NT2/D1 (cell line): ENCODE data around the gene AGAP1.

ENCODE experiments used
- DNase-seq: peaks from one replicate; pipeline ENCODE4 v3.0.0-alpha.2; 2011; ENCODE audit warnings: low read depth, low spot score
- H3K27me3 ChIP-seq: 2 replicates; pipeline ENCODE4 v1.6.0; 2011; ENCODE audit warnings: mild to moderate bottlenecking; ENCODE audit not compliant: insufficient read length, insufficient read depth
- H3K36me3 ChIP-seq: 2 replicates; pipeline ENCODE4 v1.6.1; 2011; ENCODE audit warnings: mild to moderate bottlenecking, low read length, mixed read lengths; ENCODE audit not compliant: insufficient read depth, insufficient read length
- H3K4me1 ChIP-seq: 2 replicates; pipeline ENCODE4 v1.5.1; 2011; ENCODE audit not compliant: insufficient read depth, insufficient read length
- H3K4me3 ChIP-seq: 2 replicates; pipeline ENCODE4 v1.5.1; 2011; ENCODE audit warnings: low read depth; ENCODE audit not compliant: insufficient read length
- H3K9ac ChIP-seq: 2 replicates; pipeline ENCODE4 v1.6.0; 2011; ENCODE audit warnings: low read depth; ENCODE audit not compliant: insufficient read length
- H3K9me3 ChIP-seq: 2 replicates; pipeline ENCODE4 v1.5.1; 2011; ENCODE audit warnings: mild to moderate bottlenecking, low read length; ENCODE audit not compliant: insufficient read depth
- SUZ12 ChIP-seq: IDR thresholded peaks from 2 replicates; pipeline ENCODE4 v1.6.1; 2011; ENCODE audit not compliant: insufficient read length, insufficient read depth; ENCODE audit errors: extremely low read depth
- YY1 ChIP-seq: IDR thresholded peaks from 2 replicates; pipeline ENCODE4 v1.6.1; 2011; ENCODE audit not compliant: insufficient read length, insufficient read depth
- ZNF274 ChIP-seq: IDR thresholded peaks from 2 replicates; pipeline ENCODE4 v1.6.1; 2011; ENCODE audit warnings: mild to moderate bottlenecking, low read depth, low read length

Gene AGAP1

DNA sequence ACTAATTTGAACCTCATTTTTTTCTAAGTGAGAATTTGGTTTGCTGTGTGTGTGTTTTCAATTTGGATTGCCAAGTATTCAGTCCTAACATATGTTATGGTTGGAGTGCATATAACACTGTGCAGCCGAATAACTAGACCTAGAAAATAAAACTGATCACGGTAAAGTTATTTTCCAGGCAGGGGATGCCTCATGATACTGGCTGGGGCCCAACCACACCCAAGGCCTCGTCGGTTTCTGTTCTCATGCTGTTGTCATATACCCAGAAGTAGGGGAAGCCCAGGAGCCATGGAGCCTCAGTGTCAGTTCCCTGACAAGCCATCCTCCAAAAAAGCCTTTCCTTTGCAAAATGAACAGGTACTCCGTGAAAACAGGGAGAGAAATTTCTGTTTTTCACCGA, 514.2 kb downstream of the AGAP1 start:
- H3K4me1 ChIP-seq: peaks cover 4% of the 10 kb centered on the region
- no peak for DNase-seq
- H3K9ac ChIP-seq: no peak overlapping the region
- no peak overlapping the region for H3K4me3 ChIP-seq
- no peaks in the 10 kb centered on the region for H3K27me3 ChIP-seq
- TF ChIP-seq SUZ12 (no peak), ZNF274 (no peak), YY1 (no peak)
- no peaks in the 10 kb centered on the region for H3K36me3 ChIP-seq
- H3K9me3 ChIP-seq: no peaks in the 10 kb centered on the region

- Histone ChIP-seq H3K36me3 (no peaks in the 10 kb centered on the region), H3K4me3 (no peak overlapping the region), H3K9ac (no peak overlapping the region), H3K27me3 (no peaks in the 10 kb centered on the region), H3K4me1 (peaks cover 7% of the 10 kb centered on the region), H3K9me3 (no peaks in the 10 kb centered on the region)
- DNase-seq: no peak
- TF ChIP-seq YY1: no peak
- TF ChIP-seq SUZ12: no peak
- TF ChIP-seq ZNF274: no peak
Observed at GRCh38 chr2:236008857-236009256, 515.0 kb downstream of the AGAP1 start.

GRCh38 chr2:236010920-236011685, 517.3 kb downstream of the AGAP1 start:
- H3K9ac ChIP-seq: no peak overlapping the region
- TF ChIP-seq SUZ12 (no peak), YY1 (no peak), ZNF274 (no peak)
- H3K9me3 ChIP-seq: no peaks in the 10 kb centered on the region
- DNase-seq: no peak
- peaks cover 15% of the 10 kb centered on the region for H3K4me1 ChIP-seq
- H3K36me3 ChIP-seq: no peaks in the 10 kb centered on the region
- H3K4me3 ChIP-seq: no peak overlapping the region
- H3K27me3 ChIP-seq: no peaks in the 10 kb centered on the region

DNA sequence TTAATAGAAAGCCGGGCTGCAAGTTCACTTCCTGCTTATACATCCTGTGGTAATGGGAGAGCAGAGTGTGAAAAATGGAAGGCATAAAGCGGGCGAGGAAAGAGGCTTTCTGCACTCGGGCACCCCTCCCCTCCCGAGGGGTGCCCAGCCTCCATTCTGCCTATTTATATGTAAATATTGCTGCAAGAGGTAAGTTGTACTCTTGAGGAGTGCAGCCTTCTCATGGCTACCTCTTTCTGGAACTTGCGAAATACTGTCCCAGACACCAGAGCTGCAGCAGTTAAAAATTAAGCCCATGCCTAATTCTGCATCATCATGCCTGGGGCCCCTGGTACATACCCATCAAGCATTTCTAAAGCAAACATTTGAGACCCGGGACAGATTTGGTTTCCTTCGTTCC, 518.3 kb downstream of the AGAP1 start:
- no peak for DNase-seq
- no peaks in the 10 kb centered on the region for H3K36me3 ChIP-seq
- no peak overlapping the region for H3K9ac ChIP-seq
- no peaks in the 10 kb centered on the region for H3K9me3 ChIP-seq
- TF ChIP-seq YY1 (no peak), SUZ12 (no peak), ZNF274 (no peak)
- H3K27me3 ChIP-seq: no peaks in the 10 kb centered on the region
- peaks cover 17% of the 10 kb centered on the region for H3K4me1 ChIP-seq
- no peak overlapping the region for H3K4me3 ChIP-seq

- no peak for TF ChIP-seq SUZ12
- no peak for TF ChIP-seq YY1
- no peak overlapping the region for H3K4me3 ChIP-seq
- no peak overlapping the region for H3K9ac ChIP-seq
- H3K4me1 ChIP-seq: peaks cover 17% of the 10 kb centered on the region
- peak; percentile 13 for DNase-seq
- no peaks in the 10 kb centered on the region for H3K27me3 ChIP-seq
- H3K36me3 ChIP-seq: peaks cover 6% of the 10 kb centered on the region
- no peaks in the 10 kb centered on the region for H3K9me3 ChIP-seq
Observed at GRCh38 chr2:236014408-236015131, 520.7 kb downstream of the AGAP1 start.

DNA sequence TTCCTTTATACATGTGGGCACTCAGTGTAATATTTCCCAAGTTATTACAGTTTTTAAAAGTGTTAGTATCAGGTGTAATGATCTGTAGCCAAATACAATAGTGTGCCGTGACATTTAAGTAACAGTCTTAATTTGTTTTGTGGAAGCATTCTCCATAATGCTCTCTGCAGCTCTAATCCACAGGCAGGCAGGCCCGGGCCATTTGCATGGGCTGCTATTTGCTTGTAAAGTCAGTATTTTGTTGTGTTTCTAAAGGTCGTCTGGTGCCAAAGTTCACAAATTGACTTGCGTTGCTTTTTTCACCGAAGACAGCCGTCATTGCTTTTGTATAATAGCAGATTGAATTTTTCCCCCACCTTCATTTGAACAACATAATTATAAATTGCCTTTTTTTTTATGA, 521.3 kb downstream of the AGAP1 start:
- DNase-seq: no peak
- no peak overlapping the region for H3K9ac ChIP-seq
- H3K27me3 ChIP-seq: no peaks in the 10 kb centered on the region
- peaks cover 6% of the 10 kb centered on the region for H3K36me3 ChIP-seq
- peaks cover 17% of the 10 kb centered on the region for H3K4me1 ChIP-seq
- no peaks in the 10 kb centered on the region for H3K9me3 ChIP-seq
- no peak for TF ChIP-seq ZNF274
- no peak for TF ChIP-seq SUZ12
- TF ChIP-seq YY1: no peak
- H3K4me3 ChIP-seq: no peak overlapping the region

- TF ChIP-seq ZNF274 (no peak), SUZ12 (no peak), YY1 (no peak)
- DNase-seq: no peak
- peaks cover 14% of the 10 kb centered on the region for H3K4me1 ChIP-seq
Observed at GRCh38 chr2:236016496-236016895, 522.7 kb downstream of the AGAP1 start.

More at GRCh38 chr2:236016496-236016895, 522.7 kb downstream of the AGAP1 start:
- Histone ChIP-seq H3K9ac (no peak overlapping the region), H3K9me3 (no peaks in the 10 kb centered on the region), H3K27me3 (no peaks in the 10 kb centered on the region), H3K36me3 (peaks cover 6% of the 10 kb centered on the region), H3K4me3 (no peak overlapping the region)
